Midbrain (tissue), 1 donor: Measurements from ENCODE around the gene TFPI.
"Not testable (repeated sequence)": the region's sequence is repeated elsewhere in the genome, so short reads cannot be mapped to it uniquely, and the experiment has no call there.

ENCODE experiments used
- DNase-seq: peaks from one replicate; lab custom pipeline; 2025; lab: John Stamatoyannopoulos, UW

Gene TFPI

DNA sequence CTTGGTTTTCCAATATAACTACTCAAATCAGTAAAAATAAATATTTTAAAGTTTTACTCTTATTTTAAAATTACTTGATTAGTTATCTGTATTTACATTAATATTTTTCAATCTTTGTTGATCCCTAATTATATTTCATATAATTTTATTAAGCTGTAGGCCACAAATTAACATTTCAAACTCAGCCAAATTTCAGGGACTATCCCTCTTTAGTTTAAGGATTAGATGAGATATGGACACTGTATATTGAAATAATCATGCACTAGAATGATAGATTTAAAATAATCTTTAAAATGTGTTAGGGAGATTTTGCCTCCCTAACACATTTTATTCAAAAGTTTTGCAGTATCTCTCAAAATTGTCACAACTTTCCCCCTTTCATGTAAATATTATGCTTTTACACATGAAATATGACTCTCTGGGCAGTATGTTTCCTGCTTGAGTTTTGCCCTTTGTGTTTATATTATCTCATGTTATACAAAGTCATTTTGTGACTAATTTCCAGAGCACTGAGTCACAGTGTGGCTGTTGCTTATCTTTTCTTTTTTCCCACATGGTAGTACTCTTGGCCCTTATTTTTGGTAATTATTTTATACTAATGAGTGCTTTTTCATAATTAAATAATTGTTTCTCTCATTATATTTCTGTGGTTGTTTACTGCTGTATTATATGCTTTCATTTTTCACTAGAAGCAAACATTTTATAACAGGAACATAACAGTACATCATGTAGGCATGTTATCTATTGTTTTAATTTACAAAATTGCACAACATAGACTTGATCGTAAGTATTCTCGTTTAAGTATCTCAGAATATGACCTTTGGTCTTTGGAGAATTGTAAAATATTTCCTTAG, 1.2 kb downstream of the TFPI start:
- DNase-seq = no peak

DNA sequence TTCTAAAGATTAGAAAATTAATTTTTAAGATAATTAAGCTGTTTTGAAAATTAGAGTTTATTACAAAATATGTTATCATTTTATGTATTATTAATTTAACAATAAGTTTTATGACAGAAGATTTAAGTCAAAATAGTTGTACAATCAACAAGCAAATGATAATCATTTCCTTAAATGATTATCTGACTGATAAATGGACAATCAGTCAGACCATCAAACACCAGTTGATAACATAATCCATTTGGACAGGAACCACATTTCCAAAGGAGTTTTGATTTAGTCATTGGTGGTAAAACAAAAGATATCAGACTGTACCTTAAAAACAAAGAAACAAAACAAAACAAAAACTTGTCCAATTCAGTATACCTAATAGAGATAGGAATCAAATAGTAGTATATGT, 1.9 kb downstream of the TFPI start:
- no peak for DNase-seq

DNA sequence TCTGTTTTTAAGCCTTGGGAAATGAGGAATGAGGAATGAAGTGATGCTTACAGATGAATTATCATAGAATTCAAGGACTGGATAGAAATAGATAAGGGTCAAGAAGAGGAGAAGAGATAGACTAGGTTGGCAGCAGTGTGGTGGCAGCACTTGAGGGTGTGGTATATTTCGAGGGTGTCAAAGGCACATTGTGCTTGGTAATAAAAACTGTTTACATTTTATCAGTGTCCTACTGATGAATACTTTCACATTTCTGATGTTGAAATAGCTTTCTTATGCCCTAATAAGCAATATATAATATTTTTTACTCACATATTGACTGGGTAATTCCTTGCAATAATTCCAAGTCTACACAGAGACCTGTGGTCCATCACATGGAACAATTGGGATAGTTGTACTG, 3.4 kb downstream of the TFPI start:
- no peak for DNase-seq

DNA sequence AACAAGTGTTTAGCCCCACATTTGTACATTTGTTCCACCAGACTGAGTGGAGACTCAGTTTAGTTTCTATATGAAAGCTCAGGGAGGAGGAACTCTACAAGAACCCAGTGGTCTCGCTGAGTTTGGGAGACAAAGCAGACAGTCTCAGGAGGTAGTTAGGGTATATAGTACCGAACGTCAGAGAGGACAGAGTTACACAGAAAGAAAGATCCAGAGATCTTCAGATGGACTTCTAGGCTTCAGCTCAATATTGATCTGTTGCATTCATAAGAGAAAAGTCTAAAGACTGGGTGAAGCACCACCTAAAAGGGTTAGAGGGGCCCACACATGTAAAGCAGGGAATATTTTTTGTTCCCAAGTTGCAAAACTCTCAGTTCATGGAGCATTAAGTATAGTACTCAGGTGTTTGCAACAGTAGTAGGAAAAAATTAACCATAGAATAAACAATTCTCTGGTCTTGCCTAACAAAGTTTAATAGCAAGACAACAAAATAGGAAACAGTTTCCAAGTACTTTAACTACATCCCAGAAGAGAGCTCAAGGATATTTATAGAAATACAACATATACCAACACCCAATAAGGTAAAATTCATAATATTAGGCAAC, 4.2 kb downstream of the TFPI start:
- no peak for DNase-seq

DNA sequence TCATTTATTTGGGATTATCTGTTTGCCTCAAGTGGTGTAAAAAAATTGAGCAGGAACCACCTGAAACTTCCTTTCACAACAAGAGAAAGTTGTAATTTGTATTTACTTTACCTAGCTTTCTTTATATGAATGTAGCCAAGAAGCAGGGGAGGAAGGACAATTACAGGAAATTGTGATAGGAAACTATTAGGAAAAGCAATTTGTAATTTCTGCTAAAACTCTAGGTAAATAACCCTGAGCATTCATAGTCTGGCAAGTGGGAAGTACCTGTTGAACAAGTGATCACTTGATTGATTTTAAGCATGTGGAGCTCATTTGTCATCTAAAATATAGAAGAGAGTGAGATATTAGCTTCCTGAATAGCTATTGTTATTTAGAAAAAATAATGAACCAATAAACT, 5.0 kb downstream of the TFPI start:
- DNase-seq = no peak

- DNase-seq = no peak
These were observed 5.6 kb downstream of the TFPI start for GRCh38 chr2:187548656-187549055.

GRCh38 chr2:187547353-187547979, 6.8 kb downstream of the TFPI start:
- no peak for DNase-seq

- no peak for DNase-seq
These were observed 7.4 kb downstream of the TFPI start for GRCh38 chr2:187546762-187547333.

DNA sequence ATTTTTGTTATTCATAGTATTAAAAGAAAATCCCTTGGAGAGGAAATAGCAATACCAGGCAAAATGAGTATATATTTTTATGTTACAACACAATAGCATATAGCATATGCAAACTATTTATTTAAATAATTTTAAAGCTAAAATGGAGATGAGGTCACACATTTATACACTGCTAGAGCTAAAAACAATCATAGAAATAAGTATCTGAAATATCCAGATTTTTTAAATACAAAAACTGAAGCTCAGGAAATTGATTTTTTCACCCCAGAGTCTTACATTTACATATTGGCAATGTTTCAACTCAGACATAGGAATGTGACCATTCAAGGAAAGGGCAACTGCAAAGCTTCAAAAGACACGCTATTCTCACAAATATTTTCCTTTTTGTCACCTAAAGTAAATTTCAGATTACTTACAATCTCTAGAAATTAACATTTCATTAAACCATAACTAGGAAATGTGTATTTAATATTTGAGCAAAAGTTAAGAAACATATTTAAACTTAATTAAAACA, 8.9 kb downstream of the TFPI start:
- no peak for DNase-seq

DNA sequence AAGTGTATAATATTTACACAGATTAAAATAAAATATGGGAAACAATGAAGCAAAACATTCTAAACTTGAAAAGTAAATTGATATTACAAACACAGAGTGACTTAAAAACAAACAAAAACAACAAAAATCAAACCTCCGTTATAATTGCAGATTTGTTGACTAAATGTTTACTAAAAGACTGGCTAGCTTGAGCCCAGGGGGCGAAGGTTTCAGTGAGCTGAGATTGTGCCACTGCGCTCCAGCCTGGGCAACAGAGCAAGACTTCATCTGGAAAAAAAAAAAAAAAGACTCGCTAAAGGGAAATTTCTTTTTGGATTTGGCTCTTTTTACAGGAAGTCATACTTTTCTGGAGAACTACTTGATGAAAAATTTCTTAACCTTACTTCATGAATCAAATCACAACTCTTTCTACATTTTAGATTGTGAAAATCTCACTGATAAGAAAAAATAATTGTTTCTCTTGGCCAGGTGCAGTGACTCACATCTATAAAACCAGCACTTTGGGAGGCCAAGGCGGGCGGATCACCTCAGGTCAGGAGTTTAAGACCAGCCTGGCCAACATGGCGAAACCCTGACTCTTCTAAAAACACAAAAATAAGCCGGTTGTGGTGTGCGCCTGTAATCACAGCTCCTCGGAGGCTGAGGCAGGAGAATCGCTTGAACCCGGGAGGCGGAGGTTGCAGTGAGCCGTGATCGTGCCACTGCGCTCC, 9.7 kb downstream of the TFPI start:
- no peak for DNase-seq

DNA sequence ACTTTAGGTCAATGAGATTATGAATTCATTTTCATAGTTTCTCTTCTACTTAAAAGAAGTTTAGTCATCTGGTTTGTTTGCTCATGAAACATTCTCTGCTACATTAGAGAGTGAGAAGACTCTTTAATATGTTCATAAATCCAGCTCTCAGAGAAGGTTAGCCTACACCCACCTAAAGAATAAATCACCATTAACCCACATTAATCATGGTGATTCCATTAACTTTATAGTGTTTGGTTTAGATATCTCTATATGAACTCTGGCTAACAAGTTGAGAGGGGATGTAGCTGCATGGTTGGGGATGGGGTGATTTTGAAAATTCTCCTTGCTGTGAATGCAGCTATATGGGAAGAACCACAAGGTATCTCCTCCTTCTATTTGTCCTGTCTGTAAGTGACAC, 10.7 kb downstream of the TFPI start:
- no peak for DNase-seq

DNA sequence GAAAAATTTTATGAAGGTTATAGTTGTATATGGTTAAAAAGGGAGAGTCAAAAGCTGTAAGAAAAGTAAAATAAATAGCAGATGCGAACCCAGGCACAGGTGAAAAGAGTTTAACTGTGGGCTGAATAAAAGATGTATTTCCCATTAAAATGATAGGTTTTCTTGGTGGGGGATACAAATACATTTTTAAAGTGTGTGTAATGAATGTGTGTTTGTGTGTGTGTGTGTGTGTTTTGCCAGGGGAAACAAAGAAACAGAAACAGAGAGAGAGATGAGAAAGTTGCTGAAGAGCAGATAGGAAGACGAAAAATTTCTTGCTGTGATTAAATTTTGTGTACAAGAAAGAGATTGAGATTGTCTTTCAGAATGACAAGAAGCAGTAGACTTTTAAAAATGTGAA, 12.1 kb downstream of the TFPI start:
- DNase-seq = no peak

GRCh38 chr2:187541086-187542085, 12.8 kb downstream of the TFPI start:
- DNase-seq = no peak

DNA sequence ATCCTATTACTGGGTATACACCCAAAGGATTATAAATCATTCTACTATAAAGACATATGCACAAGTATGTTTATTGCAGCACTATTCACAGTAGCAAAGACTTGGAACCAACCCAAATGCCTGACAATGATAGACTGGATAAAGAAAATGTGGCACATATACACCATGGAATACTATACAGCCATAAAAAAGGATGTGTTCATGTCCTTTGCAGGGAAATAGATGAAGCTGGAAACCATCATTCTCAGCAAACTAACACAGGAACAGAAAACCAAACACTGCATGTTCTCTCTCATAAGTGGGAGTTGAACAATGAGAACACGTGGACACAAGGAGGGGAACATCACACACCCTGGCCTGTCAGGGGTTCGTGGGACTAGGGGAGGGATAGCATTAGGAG, 16.0 kb downstream of the TFPI start:
- DNase-seq = not testable (repeated sequence)

- DNase-seq = not testable (repeated sequence)
These were observed 18.9 kb downstream of the TFPI start for GRCh38 chr2:187535381-187535780.

- no peak for DNase-seq
These were observed 21.7 kb downstream of the TFPI start for GRCh38 chr2:187532333-187533120.

GRCh38 chr2:187529977-187530721, 24.1 kb downstream of the TFPI start:
- no peak for DNase-seq

- no peak for DNase-seq
These were observed 24.8 kb downstream of the TFPI start for GRCh38 chr2:187529248-187529976.
